HG02973 (cell line): ENCODE results near the gene GPATCH1.
"Not testable (repeated sequence)": the region's sequence is repeated elsewhere in the genome, so short reads cannot be mapped to it uniquely, and the experiment has no call there.

Experiments
- ATAC-seq: cut with Tn5 transposase; IDR thresholded peaks from one replicate; pipeline ENCODE4 v1.9.1; 2021; ENCODE audit warnings: moderate library complexity; ENCODE audit not compliant: unreplicated experiment

The GPATCH1 gene

DNA sequence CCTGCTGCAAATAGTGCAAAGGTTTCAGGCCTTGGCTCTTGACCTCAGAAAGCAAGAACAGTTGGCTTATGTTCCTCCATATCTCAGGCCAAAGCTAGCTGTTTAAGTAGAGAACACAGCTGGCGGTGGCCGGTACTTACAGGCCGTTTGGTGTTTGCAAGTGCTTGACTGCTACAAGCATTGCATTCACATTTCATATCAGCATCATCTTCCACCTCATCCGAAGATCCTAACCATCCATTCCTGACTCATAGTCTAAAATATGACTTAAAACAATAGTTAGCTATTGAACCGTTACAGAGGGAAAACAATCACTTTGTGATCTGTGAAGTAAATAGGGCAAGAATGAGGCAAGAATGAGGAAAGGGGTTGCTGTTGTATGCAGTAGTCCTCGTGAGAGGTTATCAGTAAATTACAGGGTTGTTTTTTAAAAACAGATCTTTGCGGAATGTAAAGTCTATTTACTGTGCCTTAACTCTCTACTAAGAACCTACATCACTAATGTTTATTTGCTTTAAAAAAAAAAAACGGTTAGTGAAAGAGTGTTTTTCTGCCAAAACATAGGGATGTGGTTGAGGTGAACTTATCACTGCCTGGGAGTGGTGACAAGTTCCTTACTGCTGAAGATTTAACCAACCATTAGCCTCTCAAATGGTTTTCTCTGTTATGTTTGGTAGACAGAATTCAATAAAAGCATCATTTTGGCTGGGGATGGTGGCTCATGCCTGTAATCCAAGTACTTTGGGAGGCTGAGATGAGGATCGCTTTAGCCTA is 29.3 kb downstream of the GPATCH1 start:
- no peak for ATAC-seq

DNA sequence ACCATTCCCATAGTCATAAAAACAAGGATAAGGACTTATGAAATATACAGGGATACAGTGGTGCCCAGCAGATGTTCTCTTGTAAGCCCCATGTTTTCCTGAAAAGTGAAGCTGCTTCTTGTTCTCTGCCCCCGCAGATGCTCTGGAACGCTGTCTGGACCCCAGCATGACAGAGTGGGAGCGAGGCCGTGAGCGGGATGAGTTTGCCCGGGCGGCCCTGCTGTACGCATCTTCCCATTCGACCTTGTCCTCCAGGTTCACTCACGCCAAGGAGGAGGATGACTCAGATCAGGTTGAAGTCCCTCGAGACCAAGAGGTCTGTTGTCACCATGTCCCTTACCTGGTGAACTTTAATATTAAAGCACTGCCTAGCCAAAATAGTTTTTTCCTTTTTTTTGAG is 30.6 kb downstream of the GPATCH1 start:
- ATAC-seq, result no peak

DNA sequence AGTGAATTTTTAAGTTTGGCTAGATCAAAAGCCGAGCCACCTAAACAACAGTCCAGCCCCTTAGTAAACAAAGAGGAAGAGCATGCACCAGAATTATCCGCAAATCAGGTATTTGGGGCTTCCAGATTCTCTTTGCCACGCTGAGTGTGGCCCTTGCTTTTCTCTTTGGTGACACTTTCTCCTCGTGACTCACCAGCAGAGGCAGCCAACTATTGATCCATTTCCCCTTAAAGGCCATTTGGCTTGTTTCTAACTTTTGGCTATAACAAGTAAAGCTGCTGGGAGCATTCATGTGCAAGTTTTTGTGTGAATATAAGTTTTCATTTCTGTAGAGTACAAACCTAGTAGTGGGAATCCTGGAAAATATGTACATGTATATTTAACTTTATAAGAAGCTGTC is 33.3 kb downstream of the GPATCH1 start:
- no peak for ATAC-seq

DNA sequence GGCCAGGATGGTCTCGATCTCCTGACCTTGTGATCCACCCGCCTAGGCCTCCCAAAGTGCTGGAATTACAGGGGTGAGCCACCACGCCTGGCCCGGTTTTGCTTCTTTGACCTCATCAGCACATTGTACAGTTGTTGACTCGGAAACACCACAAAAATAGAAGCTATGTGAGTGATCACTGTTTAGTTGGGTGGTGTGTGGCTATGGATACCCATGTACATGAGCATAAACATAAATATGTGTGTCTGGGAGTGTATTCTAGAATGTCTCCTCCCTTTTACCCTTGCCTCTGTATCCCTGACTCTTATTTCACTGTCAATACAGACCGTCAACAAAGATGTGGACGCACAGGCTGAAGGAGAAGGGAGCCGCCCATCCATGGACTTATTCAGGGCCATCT is 36.5 kb downstream of the GPATCH1 start:
- no peak for ATAC-seq

DNA sequence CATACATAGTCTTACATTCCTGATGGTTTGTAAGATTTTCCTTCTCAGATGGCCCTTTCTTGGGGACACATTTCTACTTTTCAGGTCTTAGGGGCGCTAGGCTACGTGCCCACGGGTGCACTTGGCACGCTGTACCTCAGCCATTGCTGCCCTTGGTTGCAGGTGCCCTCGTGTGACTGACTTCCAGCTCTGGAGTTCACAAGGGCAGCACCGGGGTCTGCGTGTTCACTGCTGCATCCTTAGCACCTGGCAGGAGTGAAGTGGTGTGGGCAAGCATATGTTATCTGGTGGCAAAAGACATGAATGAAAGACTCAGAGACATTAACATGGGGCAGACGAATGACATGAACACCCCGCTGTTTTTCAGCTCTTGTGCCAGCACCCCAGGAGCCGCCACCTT is 37.7 kb downstream of the GPATCH1 start:
- no peak for ATAC-seq

DNA sequence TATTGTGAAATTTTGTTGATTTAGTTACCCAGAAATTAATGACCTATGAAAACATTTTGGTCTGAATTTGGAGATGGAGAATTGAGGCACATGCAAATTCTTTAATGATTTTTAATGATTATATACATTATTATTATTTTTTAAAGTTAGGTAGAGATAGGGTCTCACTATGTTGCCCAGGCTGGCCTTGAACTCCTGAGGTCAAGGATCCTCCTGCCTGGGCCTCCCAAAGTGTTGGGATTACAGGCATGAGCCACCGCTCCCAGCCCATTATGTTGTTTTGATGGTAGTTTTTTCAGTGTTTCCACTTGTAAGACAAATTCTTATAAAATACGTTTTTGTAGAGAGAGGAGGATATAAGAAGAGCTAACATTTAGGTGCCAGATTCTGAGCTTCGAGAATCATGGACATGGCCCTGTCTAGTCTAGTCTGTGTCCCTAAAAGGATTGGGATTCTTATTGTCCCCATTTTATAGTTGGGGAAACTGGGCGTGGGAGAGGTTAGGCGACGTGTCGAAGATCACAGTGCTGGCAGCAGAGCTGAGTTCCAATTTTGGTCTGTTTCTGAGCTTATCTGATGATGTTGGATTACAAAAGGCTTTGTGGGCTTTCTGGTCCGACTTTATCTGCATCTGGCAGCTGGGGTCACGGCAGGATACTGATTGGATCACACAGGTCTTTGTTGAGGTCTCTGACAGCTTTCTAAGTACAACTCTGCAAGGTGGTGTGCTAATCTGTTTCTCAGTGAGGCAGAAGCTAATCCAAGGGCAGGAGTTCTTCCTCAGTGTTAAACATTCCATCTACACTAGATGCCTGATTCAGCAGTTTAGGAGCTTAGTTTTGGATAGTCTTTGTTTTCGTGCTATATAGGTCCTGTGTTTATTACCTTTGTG is 43.5 kb downstream of the GPATCH1 start:
- ATAC-seq, result no peak

DNA sequence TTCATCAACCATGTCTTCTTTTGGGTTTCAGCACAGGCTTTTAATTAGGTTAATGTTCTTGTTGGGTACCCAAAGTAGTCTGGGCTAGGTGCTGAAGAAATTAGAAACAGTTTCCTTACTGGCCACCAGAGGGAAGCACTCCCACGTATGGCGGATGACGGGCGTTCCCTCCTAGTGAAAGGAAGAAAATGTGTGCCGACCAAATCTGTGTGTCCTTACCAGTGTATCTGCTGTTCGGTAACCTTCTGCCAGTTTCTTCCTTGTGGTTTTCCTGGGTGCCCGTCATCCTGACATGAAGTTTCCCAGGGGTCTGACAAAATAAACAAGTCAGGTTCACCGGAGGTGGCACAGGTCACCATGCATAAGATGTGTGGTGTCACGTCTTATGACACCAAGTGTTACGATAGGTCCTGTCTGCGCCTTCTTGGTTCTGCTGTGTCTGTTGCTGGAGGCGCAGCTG is 45.0 kb downstream of the GPATCH1 start:
- no peak for ATAC-seq

DNA sequence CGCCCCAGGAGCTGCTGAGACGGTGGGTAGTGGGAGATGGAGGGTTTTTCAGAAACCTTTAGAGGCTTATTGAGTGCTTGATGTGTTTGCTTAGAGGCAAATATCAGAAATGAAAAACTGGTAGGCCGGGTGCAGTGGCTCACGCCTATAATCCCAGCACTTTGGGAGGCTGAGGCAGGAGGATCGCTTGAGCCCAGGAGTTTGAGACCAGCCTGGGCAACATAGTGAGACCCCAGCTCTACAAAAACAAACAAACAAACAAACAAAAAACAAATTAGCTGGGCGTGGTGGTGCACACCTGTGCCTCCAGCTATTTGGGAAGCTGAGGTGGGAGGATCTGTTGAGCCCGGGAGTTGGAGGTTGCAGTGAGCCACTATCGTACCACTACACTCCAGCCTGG is 45.7 kb downstream of the GPATCH1 start:
- ATAC-seq, result not testable (repeated sequence)

DNA sequence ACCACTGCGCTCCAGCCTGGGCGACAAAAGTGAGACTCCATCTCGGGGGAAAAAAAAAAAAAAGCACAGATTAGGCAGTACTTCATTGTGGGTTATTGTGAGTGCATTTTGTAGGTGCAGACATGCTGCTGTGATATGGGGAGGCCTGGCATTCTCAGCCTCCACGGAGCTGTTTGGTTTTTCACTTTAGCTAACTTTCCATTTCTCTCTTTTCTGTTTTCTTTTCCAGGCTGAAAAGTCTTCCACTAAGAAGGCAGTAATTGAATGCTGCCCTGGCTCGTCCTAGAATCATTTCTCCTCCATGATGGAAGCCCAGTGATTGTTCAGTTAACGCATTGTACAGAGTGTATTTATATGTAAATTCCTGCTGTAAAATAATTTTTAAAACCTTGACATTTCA is 48.9 kb downstream of the GPATCH1 start:
- ATAC-seq, result no peak

DNA sequence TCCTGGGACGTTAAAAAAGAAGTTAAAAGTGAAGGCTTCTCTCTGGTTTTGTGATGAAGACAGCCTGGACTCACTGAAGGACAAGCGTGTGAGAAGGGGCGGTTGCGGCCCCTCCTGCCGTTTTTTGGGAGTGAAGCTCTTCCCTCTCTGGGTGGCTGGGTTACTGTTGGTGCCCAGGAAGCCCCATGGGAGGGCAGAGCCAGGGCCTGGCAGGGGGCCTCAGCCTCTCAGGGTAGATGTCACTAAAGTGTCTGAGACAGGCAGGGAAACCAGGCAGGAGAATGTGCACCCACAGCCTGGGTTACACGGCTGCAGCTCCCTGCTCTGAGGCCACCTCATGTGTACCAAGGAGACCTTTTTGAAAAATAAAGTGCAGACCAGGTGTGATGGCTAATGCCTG is 49.5 kb downstream of the GPATCH1 start:
- no peak for ATAC-seq

DNA sequence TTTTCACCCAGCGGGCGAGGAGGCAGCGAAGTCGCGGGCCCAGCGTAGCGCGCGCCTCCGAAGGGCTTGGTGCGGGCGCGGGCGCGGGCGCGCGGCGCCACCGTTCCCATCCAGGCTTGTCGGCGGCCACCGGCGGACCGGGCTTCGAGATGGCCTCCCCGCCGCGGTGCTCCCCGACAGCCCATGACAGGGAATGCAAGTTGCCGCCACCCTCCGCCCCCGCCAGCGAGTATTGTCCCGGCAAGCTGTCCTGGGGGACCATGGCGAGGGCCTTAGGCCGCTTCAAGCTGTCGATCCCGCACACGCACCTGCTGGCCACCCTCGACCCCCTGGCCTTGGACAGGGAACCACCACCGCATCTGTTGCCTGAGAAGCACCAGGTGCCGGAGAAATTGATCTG is 51.0 kb downstream of the GPATCH1 start, which contains the start of gene WDR88:
Gene WDR88, plus strand, starts transcription at position 94 of the 400 bp plus-strand sequence. Its CDS starts 56 bp downstream, at position 150.
- no peak for ATAC-seq

DNA sequence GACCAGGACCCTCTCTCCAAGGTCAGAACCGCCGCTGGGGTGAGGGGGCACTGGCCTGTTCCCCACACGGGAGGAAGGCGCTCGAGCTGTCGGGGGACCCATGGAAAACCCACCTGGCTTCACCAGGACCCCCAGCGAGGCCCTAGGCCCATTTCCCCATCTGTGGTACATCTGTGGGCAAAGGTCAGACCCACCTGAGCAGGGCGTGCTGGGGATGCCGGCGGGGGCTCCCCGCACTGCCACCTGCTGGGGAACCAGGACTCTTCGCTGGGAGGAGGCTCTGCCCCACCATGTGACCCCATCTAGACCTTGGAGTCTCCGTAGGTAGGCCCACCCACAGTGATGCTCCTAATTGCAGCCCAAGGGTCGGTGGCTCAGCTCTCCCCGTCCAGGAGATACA is 51.4 kb downstream of the GPATCH1 start:
- no peak for ATAC-seq

DNA sequence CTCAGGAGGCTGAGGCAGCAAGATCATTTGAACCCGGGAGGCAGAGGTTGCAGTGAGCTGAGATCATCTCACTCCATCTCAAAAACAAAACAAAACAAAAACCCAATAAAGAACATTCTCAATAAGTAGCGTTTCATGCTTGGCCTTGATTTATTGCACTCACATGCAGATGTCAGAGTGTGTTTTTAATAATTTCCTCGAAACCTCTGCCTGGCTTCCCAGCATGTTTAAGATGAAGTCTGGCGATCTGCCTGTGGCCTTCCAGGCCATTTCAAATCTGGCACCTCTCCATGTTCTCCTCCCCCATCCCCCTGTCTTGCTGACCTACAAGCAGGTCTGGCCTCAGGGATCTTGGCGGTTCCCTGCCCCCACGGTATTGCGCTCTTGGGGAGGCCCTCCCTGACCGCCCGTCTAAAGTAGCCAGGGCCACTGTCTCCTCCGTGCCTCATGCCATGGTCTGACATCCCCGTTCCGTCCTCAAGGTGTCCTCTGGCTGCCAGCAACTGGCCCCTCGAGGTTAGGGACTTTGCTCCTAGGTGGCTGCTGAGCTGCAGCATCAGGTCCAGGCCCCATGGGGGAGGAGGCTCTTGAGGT is 52.6 kb downstream of the GPATCH1 start:
- ATAC-seq, result no peak

DNA sequence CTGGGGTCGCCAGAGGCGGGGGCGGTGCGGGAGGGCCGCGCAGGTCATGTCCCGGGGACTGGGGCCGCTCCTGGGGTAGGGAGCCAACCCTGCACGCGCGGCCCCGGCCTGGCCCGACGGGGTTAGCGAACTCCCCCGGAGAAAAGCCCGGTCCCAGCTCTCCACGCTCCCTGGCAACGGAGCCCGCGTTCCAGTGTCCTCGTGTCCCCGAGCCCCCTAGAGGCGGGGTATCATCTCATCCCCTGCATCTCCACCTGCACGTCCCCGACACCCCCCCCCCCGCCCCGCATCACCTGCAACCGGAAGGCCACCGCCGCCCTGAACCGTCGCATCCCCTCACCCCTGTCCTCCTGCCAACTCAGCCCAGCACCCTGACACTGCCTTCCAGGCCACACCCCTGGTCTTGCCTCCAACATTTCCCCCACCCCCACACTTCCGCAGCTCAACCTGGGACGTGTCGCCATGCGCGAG is 53.6 kb downstream of the GPATCH1 start:
- no peak for ATAC-seq

DNA sequence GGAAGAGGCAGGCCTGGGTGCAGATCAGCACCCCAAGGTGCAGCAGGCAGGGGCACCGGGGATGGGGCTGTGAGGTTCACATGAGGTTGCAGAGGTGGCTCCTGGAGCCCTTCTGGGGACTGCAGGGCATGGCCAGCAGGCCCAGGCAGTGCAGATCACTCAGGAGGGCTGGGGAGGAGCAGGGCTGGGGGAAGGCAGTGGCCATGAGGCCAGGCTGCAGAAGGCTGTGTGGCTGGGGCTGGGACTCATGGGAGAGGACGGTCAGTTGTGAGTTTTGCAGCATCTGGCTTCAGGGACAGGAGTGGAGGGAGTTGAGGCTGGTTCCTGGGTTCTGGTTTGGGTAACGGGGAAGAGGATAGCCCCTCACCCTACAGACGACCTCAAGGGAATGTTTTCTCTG is 58.2 kb downstream of the GPATCH1 start:
- no peak for ATAC-seq

DNA sequence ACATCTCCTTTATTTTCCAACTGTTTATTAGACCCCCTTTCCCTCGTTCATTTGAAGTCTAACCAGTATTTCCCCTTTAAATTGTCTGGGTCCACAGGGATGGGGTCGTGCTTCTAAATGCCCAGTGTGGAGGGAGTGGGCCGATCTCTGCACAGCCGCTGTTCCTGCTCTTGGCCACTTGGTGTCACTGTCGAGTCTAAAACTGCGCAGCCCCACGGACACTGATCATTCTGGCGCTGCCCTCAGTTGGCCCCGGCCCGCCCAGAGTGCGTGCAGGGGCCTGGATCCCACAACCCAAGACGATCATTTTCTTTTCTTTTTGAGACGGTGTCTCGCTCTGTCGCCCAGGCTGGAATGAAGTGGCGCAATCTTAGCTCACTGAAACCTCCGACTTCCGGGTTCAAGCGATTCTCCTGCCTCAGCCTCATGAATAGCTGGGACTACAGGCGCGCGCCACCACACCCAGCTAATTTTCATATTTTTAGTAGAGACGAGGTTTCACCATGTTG is 63.0 kb downstream of the GPATCH1 start:
- ATAC-seq, result peak; percentile 60

DNA sequence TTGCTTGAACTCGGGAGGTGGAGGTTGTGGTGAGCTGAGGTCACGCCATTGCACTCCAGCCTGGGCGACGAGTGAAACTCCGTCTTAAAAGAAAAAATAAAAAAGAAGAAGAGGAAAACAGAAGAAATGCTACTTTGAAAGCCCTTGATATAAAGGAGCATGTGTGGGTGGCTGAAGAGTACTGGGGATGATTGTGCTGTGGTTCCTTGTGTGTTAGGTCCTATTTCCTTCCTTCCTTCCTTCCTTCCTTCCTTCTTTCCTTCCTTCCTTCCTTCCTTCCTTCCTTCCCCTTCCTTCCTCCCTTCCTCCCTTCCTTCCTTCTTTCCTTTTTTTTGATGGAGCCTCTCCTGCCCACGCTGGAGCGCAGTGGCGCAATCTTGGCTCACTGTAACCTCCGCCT is 65.2 kb downstream of the GPATCH1 start:
- no peak for ATAC-seq

DNA sequence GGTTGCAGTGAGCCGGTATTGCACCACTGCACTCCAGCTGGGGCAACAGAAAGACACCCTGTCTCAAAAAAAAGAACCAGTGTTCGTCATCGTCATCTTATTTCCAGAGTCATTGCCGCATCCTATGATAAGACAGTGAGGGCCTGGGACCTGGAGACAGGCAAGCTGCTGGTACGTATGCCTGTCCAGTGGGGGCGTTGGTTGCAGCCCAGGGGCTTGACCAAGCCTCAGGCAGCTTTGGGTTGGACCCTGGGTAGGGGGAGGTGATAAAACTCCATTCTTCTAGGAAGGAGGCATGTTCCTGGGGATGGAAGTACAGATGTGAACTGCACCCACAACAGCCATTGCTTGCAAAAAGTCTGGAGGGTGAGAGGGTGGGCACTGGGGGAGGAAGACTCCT is 66.6 kb downstream of the GPATCH1 start:
- no peak for ATAC-seq

DNA sequence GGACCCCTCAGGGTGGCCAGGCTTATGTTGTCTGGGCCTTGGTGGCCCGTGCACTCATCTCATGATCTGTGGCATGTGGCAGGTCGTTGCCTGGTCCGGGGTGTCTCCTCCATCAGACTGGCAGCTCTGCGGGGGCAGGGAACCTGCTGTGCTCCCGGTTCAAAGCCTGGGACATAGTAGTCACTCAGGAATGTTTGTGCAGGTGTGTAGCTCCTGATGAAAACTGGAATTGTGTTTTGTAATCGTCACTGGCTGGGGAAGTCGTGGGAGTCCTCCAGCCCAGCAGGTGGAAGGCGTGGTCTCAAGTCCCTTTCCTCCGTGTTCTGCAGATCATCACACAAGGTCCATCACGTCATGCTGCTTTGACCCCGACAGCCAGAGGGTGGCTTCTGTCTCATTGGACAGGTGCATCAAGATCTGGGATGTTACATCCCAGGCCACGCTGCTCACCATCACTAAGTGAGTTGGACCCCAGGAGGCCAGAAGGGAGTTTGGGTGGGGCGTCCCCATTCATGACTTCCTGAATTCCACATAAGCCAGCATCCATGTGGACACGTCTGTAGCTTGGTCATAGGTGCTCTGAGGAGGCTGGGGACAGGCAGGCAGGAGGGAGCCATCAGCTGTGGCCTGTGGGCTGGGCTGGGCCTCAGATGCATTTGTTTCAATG is 70.0 kb downstream of the GPATCH1 start:
- no peak for ATAC-seq

DNA sequence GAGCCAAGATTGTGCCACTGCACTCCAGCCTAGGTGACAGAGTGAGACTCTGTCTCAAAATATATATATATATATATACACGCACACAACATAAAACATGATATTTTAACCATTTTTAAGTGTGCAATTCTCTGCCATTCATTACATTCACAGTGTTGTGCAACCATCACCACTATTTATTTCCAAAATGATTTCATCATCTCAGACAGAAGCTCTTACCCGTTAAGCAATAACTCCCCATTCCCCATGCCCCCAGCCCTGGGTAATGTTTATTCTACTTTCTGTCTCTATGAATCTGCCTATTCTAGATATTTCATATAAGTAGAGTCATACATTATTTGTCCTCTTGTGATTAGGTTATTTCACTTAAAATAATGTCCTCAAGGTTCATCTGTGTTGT is 71.2 kb downstream of the GPATCH1 start:
- ATAC-seq, result no peak

DNA sequence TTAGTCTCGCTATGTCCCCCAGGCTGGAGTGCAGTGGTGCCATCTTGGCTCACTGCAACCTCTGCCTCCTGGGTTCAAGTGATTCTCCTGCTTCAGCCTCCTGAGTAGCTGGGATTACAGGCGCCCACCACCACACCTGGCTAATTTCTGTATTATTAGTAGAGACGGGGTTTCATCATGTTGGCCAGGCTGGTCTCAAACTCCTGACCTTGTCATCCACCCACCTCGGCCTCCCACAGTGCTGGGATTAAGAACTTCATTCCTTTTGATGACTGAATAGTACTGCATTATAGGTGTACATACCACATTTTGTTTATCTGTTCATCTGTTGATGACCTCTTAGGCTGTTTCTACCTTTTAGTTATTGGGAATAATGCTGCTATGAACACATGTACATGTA is 71.6 kb downstream of the GPATCH1 start:
- ATAC-seq, result not testable (repeated sequence)
